Activated naive CD4-positive, alpha-beta T cell treated with anti-CD3 and anti-CD28 coated beads, Interleukin-2, amount 50 U/mL, for 16 hours (primary cell): ENCODE measurements around the gene ZFP42.
"Not testable (repeated sequence)": the region's sequence is repeated elsewhere in the genome, so short reads cannot be mapped to it uniquely, and the experiment has no call there.

Experiments used
- DNase-seq: peaks from one replicate; pipeline ENCODE4 v3.0.0-alpha.2; 2020

The ZFP42 gene

DNA sequence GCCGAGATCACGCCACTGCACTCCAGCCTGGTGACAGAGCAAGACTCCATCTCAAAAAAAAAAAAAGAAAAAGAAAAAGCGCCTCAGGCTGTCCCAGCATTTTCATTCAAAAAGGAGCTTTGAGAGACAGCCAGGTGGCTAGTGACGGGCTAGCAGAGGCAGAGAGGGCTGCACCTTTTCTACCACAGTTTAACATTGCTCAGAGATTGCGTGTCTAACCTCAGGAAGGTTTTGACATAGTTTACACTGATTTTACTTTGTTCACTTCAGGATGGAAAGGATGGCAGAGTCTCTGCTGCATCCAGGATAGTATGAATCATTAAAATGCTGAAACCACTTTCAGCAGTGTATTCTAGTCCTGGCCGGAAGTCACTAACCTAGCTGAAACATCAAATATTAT is 28.1 kb downstream of the ZFP42 start:
- DNase-seq: no peak

GRCh38 chr4:188025476-188025875 is 29.9 kb downstream of the ZFP42 start:
- DNase-seq: no peak

DNA sequence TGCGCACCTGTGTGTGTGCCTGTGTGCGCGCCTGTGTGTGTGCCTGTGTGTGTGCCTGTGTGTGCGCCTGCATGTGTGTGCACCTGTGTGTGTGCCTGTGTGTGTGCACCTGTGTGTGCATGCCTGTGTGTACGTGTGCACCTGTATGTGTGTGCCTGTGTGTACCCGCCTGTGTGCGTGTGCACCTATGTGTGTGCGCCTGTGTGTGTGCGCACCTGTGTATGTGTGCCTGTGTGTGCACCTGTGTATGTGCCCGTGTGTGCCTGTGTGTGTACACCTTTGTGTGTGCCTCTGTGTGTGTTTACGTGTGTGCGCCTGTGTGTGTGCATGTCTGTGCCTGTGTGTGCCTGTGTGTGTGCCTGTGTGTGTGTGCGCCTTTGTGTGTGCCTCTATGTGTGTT is 33.5 kb downstream of the ZFP42 start:
- DNase-seq: no peak

- DNase-seq: no peak
Measured at GRCh38 chr4:188030401-188030800, 34.8 kb downstream of the ZFP42 start.

DNA sequence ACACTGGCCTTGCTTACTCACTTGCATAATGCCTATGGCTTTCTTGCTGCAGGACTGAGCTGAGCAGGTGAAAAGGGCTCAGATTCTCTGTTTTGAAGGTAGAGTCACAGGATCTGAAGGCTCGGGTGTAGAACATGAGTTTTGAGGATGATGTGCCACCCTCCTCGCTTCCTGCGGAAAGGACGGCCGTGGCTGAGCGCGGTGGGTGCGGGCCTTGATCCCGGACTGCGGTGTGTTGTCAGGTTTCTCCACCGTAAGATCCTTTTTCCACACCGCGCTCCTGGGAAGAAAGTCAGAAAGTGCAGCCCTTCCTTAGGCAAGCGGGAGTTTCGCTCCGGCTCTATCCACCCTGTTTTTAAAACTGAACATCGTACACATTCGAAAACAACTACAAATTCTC is 36.2 kb downstream of the ZFP42 start:
- no peak for DNase-seq

DNA sequence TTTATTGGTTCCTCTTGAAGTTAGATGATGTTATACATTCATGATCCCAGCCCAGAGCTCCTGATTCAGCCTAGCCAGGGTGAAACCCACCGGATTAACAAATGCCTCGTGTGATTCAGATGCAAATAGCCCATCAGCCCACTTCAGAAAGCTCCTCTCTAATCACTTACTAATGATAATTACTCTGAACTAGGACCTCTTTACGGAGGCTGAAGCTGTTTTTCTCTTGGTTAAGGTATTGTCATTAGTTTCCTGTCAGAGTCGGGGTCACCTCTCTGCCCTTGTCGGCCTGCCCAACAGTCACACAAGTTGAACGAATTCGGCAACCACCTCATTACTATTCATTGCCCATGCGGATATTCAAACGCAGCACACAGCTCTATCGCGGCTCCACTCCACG is 36.6 kb downstream of the ZFP42 start:
- no peak for DNase-seq

- no peak for DNase-seq
Measured at GRCh38 chr4:188032583-188032982, 37.0 kb downstream of the ZFP42 start.

GRCh38 chr4:188037003-188037713 is 41.6 kb downstream of the ZFP42 start:
- DNase-seq: no peak

GRCh38 chr4:188041721-188042120 is 46.1 kb downstream of the ZFP42 start:
- DNase-seq: no peak

GRCh38 chr4:188042191-188042590 is 46.6 kb downstream of the ZFP42 start:
- DNase-seq: no peak

- no peak for DNase-seq
Measured at GRCh38 chr4:188043154-188043553, 47.6 kb downstream of the ZFP42 start.

DNA sequence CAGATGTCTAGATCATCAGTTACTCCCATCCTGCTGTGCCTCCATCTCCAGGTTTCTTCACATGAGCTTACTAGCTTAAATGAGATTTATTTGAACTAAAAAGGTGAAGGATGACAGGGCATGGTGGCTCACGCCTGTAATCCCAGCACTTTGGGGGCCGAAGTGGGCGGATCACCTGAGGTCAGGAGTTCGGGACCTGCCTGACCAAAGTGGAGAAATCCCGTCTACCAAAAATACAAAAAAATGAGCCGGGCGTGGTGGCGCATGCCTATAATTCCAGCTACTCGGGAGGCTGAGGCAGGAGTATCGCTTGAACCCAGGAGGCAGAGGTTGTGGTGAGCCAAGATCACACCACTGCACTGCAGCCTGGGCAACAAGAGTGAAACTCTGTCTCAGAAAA is 49.9 kb downstream of the ZFP42 start:
- DNase-seq: not testable (repeated sequence)

DNA sequence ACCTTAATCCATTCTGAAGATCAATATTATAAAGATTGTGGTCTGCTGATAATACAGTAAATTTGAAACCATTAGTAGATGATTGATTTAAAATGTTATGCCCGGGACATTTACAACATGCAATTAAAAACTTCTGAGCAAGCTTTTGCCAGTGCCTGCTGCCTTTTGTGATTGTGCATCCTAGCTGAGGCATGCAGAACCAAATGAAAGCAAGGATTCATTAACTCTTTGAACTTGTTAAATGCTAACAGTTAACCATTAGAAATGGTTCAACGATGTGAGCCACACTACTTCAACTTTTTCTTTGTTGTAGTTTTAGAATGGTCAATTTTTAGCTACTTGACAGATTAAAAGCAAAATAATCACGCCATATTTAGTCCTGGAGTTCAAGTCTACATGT is 51.1 kb downstream of the ZFP42 start:
- no peak for DNase-seq

DNA sequence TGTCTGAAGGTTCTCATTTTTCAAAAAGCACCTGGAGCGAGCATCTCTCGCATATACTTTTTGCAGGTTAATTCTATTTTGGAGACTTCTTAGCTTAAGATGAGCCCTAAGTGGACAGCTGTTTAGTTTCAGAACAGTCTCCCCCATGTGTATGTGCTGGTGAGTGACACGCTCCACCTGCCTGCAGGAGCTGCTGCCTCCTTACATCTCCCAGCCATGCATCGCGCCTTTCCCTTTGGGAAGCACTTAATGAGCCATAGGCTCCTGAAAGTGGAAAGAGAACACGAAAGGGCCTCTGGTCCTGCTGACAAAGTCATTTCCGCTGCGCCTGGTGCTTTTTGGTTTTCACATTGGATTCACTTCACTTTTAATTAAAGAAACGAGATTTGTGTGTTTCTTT is 57.7 kb downstream of the ZFP42 start:
- DNase-seq: no peak
